ENCODE results near the gene CRADD. TPM values are rescaled to one million over a fixed set of nuclear protein-coding genes. Genes with fewer than 3 reads are reported as not detected.

Gene CRADD
- total RNA-seq, 4 donors from 2014 or later = 51.0 to 86.3 (median 56.6) TPM

- WGBS, 2 donors = 70 to 75% methylated on average over 3 of the region's 3 CpGs
- Histone ChIP-seq H3K27me3 (no peaks in the 10 kb centered on the region), H3K9me3 (no peaks in the 10 kb centered on the region), H3K27ac (peak overlapping the region in 1 of 4 donors; percentile 20), H3K4me1 (peaks cover 0 to 8% (median 0%) of the 10 kb centered on the region in 4 donors), H3K4me3 (no peak overlapping the region), H3K36me3 (peaks cover 0 to 3% (median 0%) of the 10 kb centered on the region in 3 donors)
- TF ChIP-seq POLR2A (IDR thresholded peaks at IDR 0.05) (no peak), EP300 (IDR thresholded peaks at IDR 0.05) (no peak), CTCF (IDR thresholded peaks at IDR 0.05) (no peak)
- DNase-seq (ENCODE audit: low spot score in 2 of 2) = no peak
Observed at GRCh38 chr12:93838193-93838592, 161.0 kb downstream of the CRADD start.

- DNase-seq (ENCODE audit: low spot score in 2 of 2) = no peak
- Histone ChIP-seq H3K4me1 (peaks cover 0 to 9% (median 0%) of the 10 kb centered on the region in 4 donors), H3K4me3 (no peak overlapping the region), H3K36me3 (peaks cover 0 to 3% (median 0%) of the 10 kb centered on the region in 3 donors), H3K27ac (no peak overlapping the region), H3K9me3 (no peaks in the 10 kb centered on the region), H3K27me3 (no peaks in the 10 kb centered on the region)
- 91 to 92% methylated on average over 4 of the region's 4 CpGs for WGBS, 2 donors
- TF ChIP-seq CTCF (IDR thresholded peaks at IDR 0.05) = no peak
- no peak for TF ChIP-seq EP300 (IDR thresholded peaks at IDR 0.05)
- no peak for TF ChIP-seq POLR2A (IDR thresholded peaks at IDR 0.05)
Observed at GRCh38 chr12:93839064-93839463, 161.9 kb downstream of the CRADD start.

GRCh38 chr12:93841671-93842070 is 164.5 kb downstream of the CRADD start:
- no peaks in the 10 kb centered on the region for H3K9me3 ChIP-seq
- H3K4me3 ChIP-seq = no peak overlapping the region
- no peak for DNase-seq (ENCODE audit: low spot score in 2 of 2)
- no peak overlapping the region for H3K27ac ChIP-seq
- TF ChIP-seq CTCF (IDR thresholded peaks at IDR 0.05) (no peak), EP300 (IDR thresholded peaks at IDR 0.05) (no peak), POLR2A (IDR thresholded peaks at IDR 0.05) (no peak)
- peaks cover 0 to 19% (median 0%) of the 10 kb centered on the region in 4 donors for H3K4me1 ChIP-seq
- no peaks in the 10 kb centered on the region for H3K27me3 ChIP-seq
- 91 to 94% methylated on average over 8 of the region's 8 CpGs for WGBS, 2 donors
- peaks cover 0 to 3% (median 0%) of the 10 kb centered on the region in 3 donors for H3K36me3 ChIP-seq

GRCh38 chr12:93844164-93844784 is 167.1 kb downstream of the CRADD start:
- 69 to 73% methylated on average over 7 of the region's 7 CpGs for WGBS, 2 donors
- TF ChIP-seq POLR2A (IDR thresholded peaks at IDR 0.05) = no peak
- TF ChIP-seq CTCF (IDR thresholded peaks at IDR 0.05) = no peak
- no peak for TF ChIP-seq EP300 (IDR thresholded peaks at IDR 0.05)
- Histone ChIP-seq H3K36me3 (peaks cover 0 to 3% (median 0%) of the 10 kb centered on the region in 3 donors), H3K27ac (no peak overlapping the region), H3K9me3 (no peaks in the 10 kb centered on the region), H3K27me3 (no peaks in the 10 kb centered on the region), H3K4me3 (no peak overlapping the region), H3K4me1 (peaks cover 0 to 14% (median 3%) of the 10 kb centered on the region in 4 donors)
- no peak for DNase-seq (ENCODE audit: low spot score in 2 of 2)

GRCh38 chr12:93846936-93847516 is 169.9 kb downstream of the CRADD start:
- Histone ChIP-seq H3K36me3 (peaks cover 0 to 5% (median 0%) of the 10 kb centered on the region in 3 donors), H3K4me1 (peaks cover 0 to 14% (median 3%) of the 10 kb centered on the region in 4 donors), H3K27me3 (no peaks in the 10 kb centered on the region), H3K27ac (no peak overlapping the region), H3K4me3 (no peak overlapping the region), H3K9me3 (no peaks in the 10 kb centered on the region)
- 82 to 99% methylated on average over 5 of the region's 5 CpGs for WGBS, 2 donors
- TF ChIP-seq CTCF (IDR thresholded peaks at IDR 0.05) = no peak
- TF ChIP-seq POLR2A (IDR thresholded peaks at IDR 0.05) = no peak
- TF ChIP-seq EP300 (IDR thresholded peaks at IDR 0.05) = no peak
- no peak for DNase-seq (ENCODE audit: low spot score in 2 of 2)
